Loucy (cell line): ENCODE results near the gene NECAP2.

ENCODE experiments used
- H2AFZ ChIP-seq: fragments of 200-600 bp; sonication (generic); 2 replicates; pipeline ENCODE4 v1.6.0; 2016; ENCODE audit warnings: antibody characterized with exemption, mild to moderate bottlenecking, low read length, moderate library complexity
- H3F3A ChIP-seq: fragments of 200-600 bp; 2 replicates; pipeline ENCODE4 v1.6.0; 2016; ENCODE audit warnings: antibody characterized with exemption, low read depth, mild to moderate bottlenecking
- H3K27me3 ChIP-seq: fragments of 200-600 bp; sonication (generic); 2 replicates; pipeline ENCODE4 v1.6.1; 2014; ENCODE audit warnings: low read length, mild to moderate bottlenecking; ENCODE audit not compliant: insufficient read depth, poor library complexity, severe bottlenecking
- H3K36me3 ChIP-seq: fragments of 200-600 bp; sonication (generic); 2 replicates; pipeline ENCODE4 v1.6.1; 2016; ENCODE audit warnings: low read length; ENCODE audit not compliant: insufficient read depth
- H3K4me1 ChIP-seq: fragments of 200-600 bp; sonication (generic); 2 replicates; pipeline ENCODE4 v1.5.1; 2014; ENCODE audit warnings: low read length, mild to moderate bottlenecking; ENCODE audit not compliant: insufficient read depth, poor library complexity, severe bottlenecking
- H3K4me2 ChIP-seq: fragments of 200-600 bp; sonication (generic); 2 replicates; pipeline ENCODE4 v1.6.0; 2014; ENCODE audit warnings: antibody characterized with exemption, low read length, low read depth, mild to moderate bottlenecking; ENCODE audit not compliant: poor library complexity, severe bottlenecking
- H3K4me3 ChIP-seq: fragments of 200-600 bp; sonication (generic); 2 replicates; pipeline ENCODE4 v1.5.1; 2014; ENCODE audit warnings: low read length, mild to moderate bottlenecking, mixed read lengths; ENCODE audit not compliant: poor library complexity, severe bottlenecking
- H3K79me2 ChIP-seq: fragments of 200-600 bp; sonication (generic); 2 replicates; pipeline ENCODE4 v1.6.1; 2014; ENCODE audit warnings: low read length; ENCODE audit not compliant: insufficient read depth
- H3K9ac ChIP-seq: fragments of 200-600 bp; sonication (generic); 2 replicates; pipeline ENCODE4 v1.6.0; 2014; ENCODE audit warnings: mild to moderate bottlenecking, low read depth, low read length, moderate library complexity; ENCODE audit not compliant: poor library complexity, severe bottlenecking
- H3K9me2 ChIP-seq: fragments of 200-600 bp; sonication (generic); replicated peaks from 2 replicates; pipeline ENCODE4 v1.6.1; 2016; ENCODE audit warnings: low read depth, low read length, mixed read lengths
- H3K9me3 ChIP-seq: fragments of 200-600 bp; sonication (generic); 2 replicates; pipeline ENCODE4 v1.6.1; 2014; ENCODE audit warnings: mild to moderate bottlenecking, antibody characterized with exemption, low read length, low read depth; ENCODE audit not compliant: insufficient read depth
- H4K20me1 ChIP-seq: fragments of 200-600 bp; sonication (generic); 2 replicates; pipeline ENCODE4 v1.6.0; 2014; ENCODE audit warnings: antibody characterized with exemption, low read length, mild to moderate bottlenecking; ENCODE audit not compliant: insufficient read depth, poor library complexity, severe bottlenecking
- CTCF ChIP-seq: fragments of 200-600 bp; sonication (generic); conservative IDR thresholded peaks from 2 replicates; pipeline ENCODE4 v1.5.1; 2014; ENCODE audit warnings: mild to moderate bottlenecking, antibody characterized with exemption, low read length
- EZH2phosphoT487 ChIP-seq: fragments of 200-600 bp; IDR thresholded peaks from 2 replicates; pipeline ENCODE4 v1.6.1; 2018; ENCODE audit warnings: antibody characterized with exemption, mild to moderate bottlenecking, moderate library complexity, borderline replicate concordance

NECAP2 gene

GRCh38 chr1:16410803-16411202 is 29.7 kb upstream of the NECAP2 start:
- TF ChIP-seq CTCF, result no peak
- no peak for TF ChIP-seq EZH2phosphoT487
- no peaks in the 10 kb centered on the region for H3K79me2 ChIP-seq
- no peaks in the 10 kb centered on the region for H3F3A ChIP-seq
- H3K4me1 ChIP-seq, result no peaks in the 10 kb centered on the region
- no peak overlapping the region for H3K9ac ChIP-seq
- no peak overlapping the region for H2AFZ ChIP-seq
- no peaks in the 10 kb centered on the region for H3K27me3 ChIP-seq
- no peaks in the 10 kb centered on the region for H3K36me3 ChIP-seq
- H3K4me2 ChIP-seq, result no peak overlapping the region
- no peak overlapping the region for H3K4me3 ChIP-seq
- no peaks in the 10 kb centered on the region for H3K9me3 ChIP-seq
- no peaks in the 10 kb centered on the region for H3K9me2 ChIP-seq
- H4K20me1 ChIP-seq, result no peaks in the 10 kb centered on the region

GRCh38 chr1:16413191-16413590 is 27.3 kb upstream of the NECAP2 start:
- no peak overlapping the region for H3K4me3 ChIP-seq
- no peaks in the 10 kb centered on the region for H3K4me1 ChIP-seq
- H2AFZ ChIP-seq, result no peak overlapping the region
- H3K36me3 ChIP-seq, result no peaks in the 10 kb centered on the region
- no peaks in the 10 kb centered on the region for H3K9me2 ChIP-seq
- no peaks in the 10 kb centered on the region for H4K20me1 ChIP-seq
- no peaks in the 10 kb centered on the region for H3F3A ChIP-seq
- no peaks in the 10 kb centered on the region for H3K27me3 ChIP-seq
- H3K9me3 ChIP-seq, result no peaks in the 10 kb centered on the region
- H3K4me2 ChIP-seq, result no peak overlapping the region
- no peak for TF ChIP-seq EZH2phosphoT487
- no peak for TF ChIP-seq CTCF
- H3K9ac ChIP-seq, result no peak overlapping the region
- H3K79me2 ChIP-seq, result no peaks in the 10 kb centered on the region

DNA sequence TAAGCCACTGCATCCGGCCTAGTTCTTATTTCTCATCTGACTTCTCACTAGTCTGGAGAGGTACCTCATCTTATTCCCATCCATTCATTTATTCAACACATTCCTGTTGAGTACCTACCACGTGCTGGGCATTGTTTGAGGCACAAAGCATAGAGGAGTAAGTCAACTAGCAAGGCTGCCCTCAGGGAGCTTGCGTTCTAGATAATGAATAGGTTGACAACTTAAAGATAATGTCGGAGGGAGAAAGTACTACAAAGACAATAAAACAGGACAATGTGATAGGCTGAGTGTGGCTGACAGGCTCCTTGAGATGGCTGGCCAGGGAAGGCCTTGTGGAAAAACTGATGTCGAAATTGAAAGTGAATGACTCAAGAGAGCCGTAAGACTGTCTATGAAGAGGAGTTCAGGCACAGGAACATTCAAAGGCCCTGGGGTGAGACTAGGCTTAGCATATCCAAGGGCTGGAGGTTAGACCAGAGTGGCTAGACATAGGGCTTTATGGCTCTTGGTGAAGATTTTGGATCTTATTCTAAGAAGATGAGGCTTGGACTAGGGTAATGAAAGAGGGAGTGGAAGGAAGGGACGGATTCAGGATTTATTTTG is 21.6 kb upstream of the NECAP2 start:
- Histone ChIP-seq H3K79me2 (no peaks in the 10 kb centered on the region), H3K9ac (no peak overlapping the region), H4K20me1 (no peaks in the 10 kb centered on the region), H3K4me1 (no peaks in the 10 kb centered on the region), H3F3A (no peaks in the 10 kb centered on the region), H3K4me3 (no peak overlapping the region), H3K36me3 (no peaks in the 10 kb centered on the region), H3K4me2 (no peak overlapping the region), H3K9me3 (no peaks in the 10 kb centered on the region), H3K9me2 (no peaks in the 10 kb centered on the region), H3K27me3 (no peaks in the 10 kb centered on the region), H2AFZ (no peak overlapping the region)
- TF ChIP-seq CTCF (no peak), EZH2phosphoT487 (no peak)
